Measurements from ENCODE around the gene TMEM132E.

Gene TMEM132E

GRCh38 chr17:34634551-34635160, 55.3 kb downstream of the TMEM132E start:
- DNase-seq (ENCODE audit: low read depth in 2 of 2): no peak

- DNase-seq (ENCODE audit: low read depth in 2 of 2): no peak
These were observed 56.5 kb downstream of the TMEM132E start for GRCh38 chr17:34635876-34636275.

GRCh38 chr17:34637041-34637547, 57.7 kb downstream of the TMEM132E start:
- DNase-seq (ENCODE audit: low read depth in 2 of 2): no peak

GRCh38 chr17:34637548-34638525, 58.5 kb downstream of the TMEM132E start:
- DNase-seq (ENCODE audit: low read depth in 2 of 2): peak; percentile 15 to 17

GRCh38 chr17:34638526-34639260, 59.3 kb downstream of the TMEM132E start:
- no peak for DNase-seq (ENCODE audit: low read depth in 2 of 2)

GRCh38 chr17:34639706-34640425, 60.5 kb downstream of the TMEM132E start:
- no peak for DNase-seq (ENCODE audit: low read depth in 2 of 2)

GRCh38 chr17:34641368-34641767, 62.0 kb downstream of the TMEM132E start:
- no peak for DNase-seq (ENCODE audit: low read depth in 2 of 2)

- no peak for DNase-seq (ENCODE audit: low read depth in 2 of 2)
These were observed 65.7 kb downstream of the TMEM132E start for GRCh38 chr17:34644941-34645550.

GRCh38 chr17:34645594-34645993, 66.2 kb downstream of the TMEM132E start:
- no peak for DNase-seq (ENCODE audit: low read depth in 2 of 2)

- DNase-seq (ENCODE audit: low read depth in 2 of 2): no peak
These were observed 68.1 kb downstream of the TMEM132E start for GRCh38 chr17:34647511-34647910.

- DNase-seq (ENCODE audit: low read depth in 2 of 2): no peak
These were observed 70.8 kb downstream of the TMEM132E start for GRCh38 chr17:34650051-34650750.

- DNase-seq (ENCODE audit: low read depth in 2 of 2): no peak
These were observed 72.0 kb downstream of the TMEM132E start for GRCh38 chr17:34651402-34651811.

GRCh38 chr17:34652021-34652555, 72.7 kb downstream of the TMEM132E start:
- DNase-seq (ENCODE audit: low read depth in 2 of 2): no peak

- no peak for DNase-seq (ENCODE audit: low read depth in 2 of 2)
These were observed 74.1 kb downstream of the TMEM132E start for GRCh38 chr17:34653511-34653910.

GRCh38 chr17:34654276-34654880, 75.0 kb downstream of the TMEM132E start:
- DNase-seq (ENCODE audit: low read depth in 2 of 2): no peak

- no peak for DNase-seq (ENCODE audit: low read depth in 2 of 2)
These were observed 75.5 kb downstream of the TMEM132E start for GRCh38 chr17:34654881-34655276.

- no peak for DNase-seq (ENCODE audit: low read depth in 2 of 2)
These were observed 77.4 kb downstream of the TMEM132E start for GRCh38 chr17:34656801-34657200.

- DNase-seq (ENCODE audit: low read depth in 2 of 2): no peak
These were observed 79.6 kb downstream of the TMEM132E start for GRCh38 chr17:34658811-34659560.

- DNase-seq (ENCODE audit: low read depth in 2 of 2): no peak
These were observed 84.3 kb downstream of the TMEM132E start for GRCh38 chr17:34663714-34664113.
